Brain microvascular endothelial cell (primary cell): Measurements from ENCODE around the gene OTP.

Experiments used
- DNase-seq: peaks from one replicate; pipeline ENCODE4 v3.0.0-alpha.2; 2020
- H3K27ac ChIP-seq: fragments of 250-450 bp; sonication (Bioruptor Pico); 2 replicates; pipeline ENCODE4 v1.5.1; 2020; ENCODE audit warnings: mild to moderate bottlenecking, moderate library complexity
- H3K27me3 ChIP-seq: fragments of 250-450 bp; sonication (Bioruptor Pico); replicated peaks from 2 replicates; pipeline ENCODE4 v1.5.1; 2020; ENCODE audit warnings: mild to moderate bottlenecking
- H3K36me3 ChIP-seq: fragments of 250-450 bp; sonication (Bioruptor Pico); replicated peaks from 2 replicates; pipeline ENCODE4 v1.5.1; 2020; ENCODE audit warnings: mild to moderate bottlenecking
- H3K4me3 ChIP-seq: 2 replicates; pipeline ENCODE4 v1.5.1; 2011; ENCODE audit warnings: low read depth, mild to moderate bottlenecking, control low read depth, low read length, moderate library complexity
- in situ Hi-C: cut with HindIII; loops from 2 replicates; pipeline ENCODE4 v1.10.0; 2017; ENCODE audit warnings: low sequenced_read_pairs, low pct_ligation_motif_present
- TF ChIP-seq, protein P1 (sequence below): IDR thresholded peaks from 2 replicates; pipeline ENCODE4 v1.5.1; 2011; ENCODE audit warnings: low read depth, mild to moderate bottlenecking, moderate library complexity, low read length, control low read depth, inconsistent platforms; ENCODE audit errors: missing control alignments

OTP gene

DNA sequence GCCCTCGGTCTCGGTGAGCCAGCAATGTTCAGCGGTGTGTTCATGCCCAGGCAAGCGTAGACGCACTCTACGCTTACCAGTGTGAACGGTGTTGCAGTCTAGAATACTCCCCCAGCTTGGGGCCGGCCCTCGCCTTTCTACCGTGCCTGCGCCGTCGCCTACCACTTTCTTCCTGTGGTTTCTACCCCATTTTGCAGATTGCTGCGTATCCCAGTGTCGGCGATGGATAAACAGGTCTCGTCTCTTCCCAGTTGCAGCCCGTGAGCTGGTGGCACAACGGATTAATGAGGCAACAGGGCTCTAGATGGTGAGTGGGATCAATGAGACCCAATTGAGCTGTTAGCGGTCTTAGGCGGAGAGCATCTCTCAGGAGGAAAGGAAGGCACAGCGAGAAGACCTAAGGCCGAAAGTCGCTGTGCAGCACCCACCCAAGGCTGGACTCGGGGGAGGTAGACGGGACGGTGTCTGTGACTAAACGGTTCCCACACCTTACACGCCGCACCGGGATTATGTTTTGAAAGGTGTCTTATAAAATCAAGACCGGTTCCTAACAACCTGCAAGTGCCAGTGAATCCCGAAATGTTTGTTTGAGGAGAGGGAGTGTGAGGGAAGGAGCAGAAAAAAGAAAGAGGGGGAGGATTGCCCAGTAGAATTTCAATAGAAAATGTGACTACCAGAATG lies 5.8 kb downstream of the OTP start:
- TF ChIP-seq, protein P1, sequence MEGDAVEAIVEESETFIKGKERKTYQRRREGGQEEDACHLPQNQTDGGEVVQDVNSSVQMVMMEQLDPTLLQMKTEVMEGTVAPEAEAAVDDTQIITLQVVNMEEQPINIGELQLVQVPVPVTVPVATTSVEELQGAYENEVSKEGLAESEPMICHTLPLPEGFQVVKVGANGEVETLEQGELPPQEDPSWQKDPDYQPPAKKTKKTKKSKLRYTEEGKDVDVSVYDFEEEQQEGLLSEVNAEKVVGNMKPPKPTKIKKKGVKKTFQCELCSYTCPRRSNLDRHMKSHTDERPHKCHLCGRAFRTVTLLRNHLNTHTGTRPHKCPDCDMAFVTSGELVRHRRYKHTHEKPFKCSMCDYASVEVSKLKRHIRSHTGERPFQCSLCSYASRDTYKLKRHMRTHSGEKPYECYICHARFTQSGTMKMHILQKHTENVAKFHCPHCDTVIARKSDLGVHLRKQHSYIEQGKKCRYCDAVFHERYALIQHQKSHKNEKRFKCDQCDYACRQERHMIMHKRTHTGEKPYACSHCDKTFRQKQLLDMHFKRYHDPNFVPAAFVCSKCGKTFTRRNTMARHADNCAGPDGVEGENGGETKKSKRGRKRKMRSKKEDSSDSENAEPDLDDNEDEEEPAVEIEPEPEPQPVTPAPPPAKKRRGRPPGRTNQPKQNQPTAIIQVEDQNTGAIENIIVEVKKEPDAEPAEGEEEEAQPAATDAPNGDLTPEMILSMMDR = no peak
- DNase-seq = no peak
- Histone ChIP-seq H3K36me3 (no peaks in the 10 kb centered on the region), H3K27me3 (peaks cover 85% of the 10 kb centered on the region), H3K27ac (no peak overlapping the region), H3K4me3 (no peak overlapping the region)
- in situ Hi-C loops = no loop called here

DNA sequence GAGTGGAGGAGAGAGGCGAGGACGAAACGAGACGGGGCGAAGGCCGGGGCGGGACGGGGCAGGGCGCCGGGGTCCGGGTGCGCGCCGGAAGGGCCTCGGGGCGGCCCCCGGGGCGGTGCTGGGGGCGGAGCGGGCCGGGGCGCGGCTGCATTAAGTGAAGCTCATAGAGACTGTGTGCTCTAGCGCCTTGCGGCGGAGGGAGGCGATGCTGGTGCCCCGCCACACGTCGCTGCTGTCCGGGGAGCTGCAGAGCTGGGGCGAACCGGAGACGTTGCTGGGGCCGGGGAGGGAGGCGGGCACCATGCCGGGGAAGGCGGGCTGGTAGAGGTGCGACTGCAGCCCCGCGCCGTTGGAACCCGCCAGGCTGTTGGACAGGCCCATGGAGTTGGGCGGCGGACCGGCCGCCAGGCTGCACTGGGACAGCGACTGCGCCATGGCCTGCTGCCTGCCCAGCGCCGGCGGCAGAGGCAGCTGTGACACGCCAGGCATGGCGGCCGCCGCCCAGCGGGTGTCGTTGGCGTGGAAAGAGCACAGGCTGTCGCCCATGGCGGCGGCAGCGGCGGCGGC lies 8.3 kb downstream of the OTP start:
- no peak for DNase-seq
- H3K27ac ChIP-seq = no peak overlapping the region
- H3K27me3 ChIP-seq = peaks cover 84% of the 10 kb centered on the region
- H3K36me3 ChIP-seq = no peaks in the 10 kb centered on the region
- TF ChIP-seq, protein P1 = peak; percentile 32
- peak overlapping the region; percentile 17 for H3K4me3 ChIP-seq
- in situ Hi-C loops = no loop called here

DNA sequence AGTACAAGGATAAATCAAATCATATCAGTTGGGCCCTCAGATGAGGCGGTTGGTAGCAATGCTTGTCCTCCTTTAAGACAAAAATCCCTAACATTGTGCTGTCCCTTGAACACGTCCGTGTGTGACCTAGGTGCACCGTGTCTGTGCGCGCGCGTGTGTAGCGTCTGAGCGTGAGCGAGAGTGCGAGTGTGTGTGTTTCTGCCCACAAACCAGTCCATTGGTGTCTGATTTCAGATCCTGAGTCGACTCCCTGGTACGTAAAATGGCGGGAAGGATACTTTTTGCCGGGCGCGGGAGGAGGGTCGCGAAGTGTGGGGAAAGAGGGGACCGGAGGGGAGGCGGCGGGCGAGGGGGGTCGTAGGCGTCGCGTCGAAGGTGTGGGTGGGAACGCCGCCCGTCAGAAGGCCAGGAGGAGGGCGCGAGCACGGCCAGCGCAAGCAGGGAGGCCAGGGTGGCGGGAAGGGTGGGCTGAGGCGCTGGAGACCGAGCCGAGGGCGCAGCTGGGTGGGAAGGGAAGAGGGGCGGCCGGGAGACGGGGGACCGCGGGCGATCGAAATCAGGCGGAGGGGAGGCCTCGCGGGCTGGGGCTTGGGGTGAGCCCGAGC lies 8.9 kb downstream of the OTP start:
- TF ChIP-seq, protein P1 = no peak
- no peak for DNase-seq
- Histone ChIP-seq H3K27me3 (peaks cover 87% of the 10 kb centered on the region), H3K4me3 (no peak overlapping the region), H3K27ac (no peak overlapping the region), H3K36me3 (no peaks in the 10 kb centered on the region)
- in situ Hi-C loops = no loop called here

DNA sequence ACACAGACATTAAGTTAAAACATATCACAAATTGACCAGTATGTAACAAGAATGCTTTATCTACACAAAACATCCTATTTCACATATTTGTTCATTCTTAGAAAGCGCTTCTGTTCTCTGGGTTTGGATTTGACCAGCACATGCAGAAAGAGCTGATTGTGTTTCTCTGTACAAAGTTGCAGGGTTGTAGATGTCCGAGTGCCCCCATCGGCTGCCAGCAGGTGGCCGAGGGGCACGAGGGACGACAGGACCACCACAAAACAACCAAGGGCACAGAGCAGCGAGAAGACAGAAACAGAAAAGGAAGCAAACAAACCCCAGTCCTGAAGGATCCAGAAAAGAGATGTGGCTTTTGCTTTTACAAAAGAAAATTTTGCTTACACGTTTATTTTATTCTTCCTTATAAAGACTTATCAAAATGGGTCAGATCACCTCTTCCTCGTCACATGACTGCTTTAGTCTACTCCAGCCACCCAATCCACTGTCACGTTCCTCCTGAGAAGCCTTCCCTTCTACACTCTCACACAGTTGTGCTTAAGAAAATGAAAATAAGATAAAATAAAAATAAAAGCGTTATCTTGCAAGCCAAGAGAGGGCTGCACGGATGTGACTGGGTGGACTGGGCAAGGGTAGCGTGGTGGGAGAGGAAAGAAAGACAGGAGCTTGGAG lies 9.5 kb downstream of the OTP start:
- Histone ChIP-seq H3K27me3 (peaks cover 90% of the 10 kb centered on the region), H3K4me3 (no peak overlapping the region), H3K36me3 (no peaks in the 10 kb centered on the region), H3K27ac (no peak overlapping the region)
- TF ChIP-seq, protein P1 = peak; percentile 7
- no peak for DNase-seq
- in situ Hi-C loops = no loop called here

DNA sequence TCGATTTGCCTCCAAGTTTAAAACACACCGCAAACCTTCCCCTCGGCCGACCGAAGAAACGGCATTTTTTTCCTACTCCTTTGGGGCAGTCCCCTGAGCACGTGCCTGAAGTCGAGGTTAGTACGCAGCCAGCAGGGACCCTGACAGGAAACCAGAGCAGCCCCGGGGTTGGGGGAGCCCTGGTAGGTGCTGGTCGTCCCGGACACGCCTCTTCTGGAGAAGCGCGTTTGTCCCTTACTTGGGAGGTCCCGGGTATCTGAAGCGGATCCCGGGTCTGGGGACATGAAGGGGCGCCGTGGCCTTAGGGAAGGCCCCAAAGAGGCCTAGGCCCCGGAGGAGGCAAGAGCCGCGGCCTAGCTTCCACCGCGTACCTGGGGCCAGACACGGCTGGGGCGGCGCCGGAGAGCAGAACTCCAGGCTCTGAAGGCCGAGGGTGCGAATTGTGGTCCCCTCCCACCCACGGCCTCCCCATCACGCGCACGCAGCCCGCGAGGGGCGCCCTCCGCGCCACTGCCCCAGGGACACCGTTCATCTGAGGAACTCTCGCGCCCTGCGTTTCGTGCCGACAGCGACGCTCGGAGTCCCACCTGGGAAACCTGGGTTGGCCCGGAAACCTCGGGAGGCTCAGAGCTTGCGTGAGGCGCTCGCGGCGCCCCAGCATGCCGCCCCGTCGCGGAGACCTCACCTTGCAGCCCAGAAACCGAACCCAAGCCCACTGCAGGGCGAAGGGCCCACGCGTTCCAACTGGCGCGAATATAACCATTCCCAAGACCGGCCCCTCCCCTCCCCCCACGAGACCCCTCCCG lies 10.4 kb downstream of the OTP start:
- in situ Hi-C loops = no loop called here
- TF ChIP-seq, protein P1 = no peak
- no peak overlapping the region for H3K27ac ChIP-seq
- H3K36me3 ChIP-seq = no peaks in the 10 kb centered on the region
- no peak overlapping the region for H3K4me3 ChIP-seq
- no peak for DNase-seq
- H3K27me3 ChIP-seq = peaks cover 90% of the 10 kb centered on the region
